ENCODE measurements around the gene HIVEP2. TPM values are rescaled to one million over a fixed set of nuclear protein-coding genes. Genes with fewer than 3 reads are reported as not detected.
"Not testable (repeated sequence)": the region's sequence is repeated elsewhere in the genome, so short reads cannot be mapped to it uniquely, and the experiment has no call there.

HIVEP2 gene
- total and polyA plus RNA-seq, 10 donors, result 2.5 to 41.3 (median 30.3) TPM

GRCh38 chr6:142985281-142985680 lies 40.3 kb upstream of the HIVEP2 start:
- Histone ChIP-seq H3K27ac (no peak overlapping the region), H3K4me3 (no peak overlapping the region), H3K9me3 (peaks cover 0 to 29% (median 20%) of the 10 kb centered on the region in 8 donors), H3K4me1 (no peaks in the 10 kb centered on the region), H3K36me3 (no peaks in the 10 kb centered on the region), H3K27me3 (replicated peaks in 1 of 7) (no peaks in the 10 kb centered on the region)
- 48 to 70% (median 57%) methylated on average over 2 of the region's 2 CpGs for WGBS, 5 donors
- no peak for DNase-seq
- intact Hi-C loops (cut with DNase I; ENCODE audit: low total_unique reads), result no loop called here
- TF ChIP-seq POLR2AphosphoS5 (IDR thresholded peaks at IDR 0.05) (no peak), CTCF (IDR thresholded peaks at IDR 0.05 in 8 of 11, conservative IDR thresholded peaks at IDR 0.05 in 3 of 11) (no peak), POLR2A (IDR thresholded peaks at IDR 0.05) (no peak)

- Histone ChIP-seq H3K27me3 (replicated peaks in 1 of 7) (no peaks in the 10 kb centered on the region), H3K4me3 (no peak overlapping the region), H3K36me3 (no peaks in the 10 kb centered on the region), H3K27ac (no peak overlapping the region), H3K4me1 (no peaks in the 10 kb centered on the region), H3K9me3 (peaks cover 0 to 34% (median 24%) of the 10 kb centered on the region in 8 donors)
- WGBS, 5 donors, result 93 to 96% (median 93%) methylated on average over 3 of the region's 3 CpGs
- intact Hi-C loops (cut with DNase I; ENCODE audit: low total_unique reads), result no loop called here
- TF ChIP-seq CTCF (IDR thresholded peaks at IDR 0.05 in 8 of 11, conservative IDR thresholded peaks at IDR 0.05 in 3 of 11), result no peak
- no peak for TF ChIP-seq POLR2A (IDR thresholded peaks at IDR 0.05)
- no peak for TF ChIP-seq POLR2AphosphoS5 (IDR thresholded peaks at IDR 0.05)
- DNase-seq, result no peak
These were observed 39.4 kb upstream of the HIVEP2 start for GRCh38 chr6:142984386-142984785.

GRCh38 chr6:142975365-142975764 lies 30.4 kb upstream of the HIVEP2 start:
- Histone ChIP-seq H3K27me3 (replicated peaks in 1 of 7) (no peaks in the 10 kb centered on the region), H3K9me3 (peaks cover 0 to 11% (median 3%) of the 10 kb centered on the region in 8 donors), H3K36me3 (no peaks in the 10 kb centered on the region), H3K4me1 (no peaks in the 10 kb centered on the region), H3K27ac (peak overlapping the region in 2 of 8 donors; percentile 57 to 59), H3K4me3 (no peak overlapping the region)
- intact Hi-C loops (cut with DNase I; ENCODE audit: low total_unique reads), result no loop called here
- TF ChIP-seq CTCF (IDR thresholded peaks at IDR 0.05 in 8 of 11, conservative IDR thresholded peaks at IDR 0.05 in 3 of 11) (no peak), POLR2AphosphoS5 (IDR thresholded peaks at IDR 0.05) (no peak), POLR2A (IDR thresholded peaks at IDR 0.05) (no peak)
- WGBS, 5 donors, result 80 to 91% (median 84%) methylated on average over 3 of the region's 3 CpGs
- DNase-seq, result no peak

- DNase-seq; H3K27ac ChIP-seq; H3K9me3 ChIP-seq; intact Hi-C loops (cut with DNase I; ENCODE audit: low total_unique reads); H3K4me1 ChIP-seq; H3K36me3 ChIP-seq; H3K27me3 ChIP-seq (replicated peaks in 1 of 7); H3K4me3 ChIP-seq: not testable (repeated sequence)
- 85 to 92% (median 92%) methylated on average over 3 of the region's 3 CpGs for WGBS, 5 donors
These were observed 26.0 kb upstream of the HIVEP2 start for GRCh38 chr6:142970941-142971340.

GRCh38 chr6:142968601-142969000 lies 23.6 kb upstream of the HIVEP2 start:
- peaks cover 0 to 7% (median 0%) of the 10 kb centered on the region in 8 donors for H3K9me3 ChIP-seq
- no peaks in the 10 kb centered on the region for H3K4me1 ChIP-seq
- intact Hi-C loops (cut with DNase I; ENCODE audit: low total_unique reads), result no loop called here
- TF ChIP-seq POLR2AphosphoS5 (IDR thresholded peaks at IDR 0.05) (no peak), POLR2A (IDR thresholded peaks at IDR 0.05) (no peak), CTCF (IDR thresholded peaks at IDR 0.05 in 8 of 11, conservative IDR thresholded peaks at IDR 0.05 in 3 of 11) (no peak)
- H3K27me3 ChIP-seq (replicated peaks in 1 of 7), result no peaks in the 10 kb centered on the region
- no peaks in the 10 kb centered on the region for H3K36me3 ChIP-seq
- H3K27ac ChIP-seq, result no peak overlapping the region
- DNase-seq, result no peak
- no peak overlapping the region for H3K4me3 ChIP-seq
